Gastrocnemius medialis (tissue), 4 donors: ENCODE results near the gene SPATA46. TPM values are rescaled to one million over a fixed set of nuclear protein-coding genes. Genes with fewer than 3 reads are reported as not detected.
A peak's percentile ranks its signal among the peaks of the same experiment; 100 is the strongest.

ENCODE experiments used
- ATAC-seq, 2 donors: fragments of 150-250 bp; one replicate each; pipeline ENCODE4 v1.9.1; 2016
- DNase-seq, 2 donors: peaks; one replicate each; pipeline ENCODE4 v3.0.0-alpha.2; 2019
- H3K27ac ChIP-seq, 4 donors: fragments of 200-600 bp; sonication (generic); 1 replicate in 1 of 4; 2 replicates in 3 of 4; pipeline ENCODE4 v1.5.1; 2016 to 2018; ENCODE audit warnings: mild to moderate bottlenecking in 2 of 4, moderate library complexity in 1 of 4
- H3K27me3 ChIP-seq, 3 donors: fragments of 200-600 bp; sonication (generic) in 2 of 3; 1 replicate in 1 of 3; 2 replicates in 2 of 3; pipeline versions ENCODE4 v1.5.1 to v1.6.0; 2016 to 2019; ENCODE audit warnings: mild to moderate bottlenecking in 1 of 3, moderate library complexity in 1 of 3
- H3K36me3 ChIP-seq, 2 donors: fragments of 200-600 bp; sonication (generic) in 1 of 2; one replicate each; pipeline ENCODE4 v1.5.1; 2017 to 2018
- H3K4me1 ChIP-seq, 2 donors: fragments of 200-600 bp; sonication (generic) in 1 of 2; one replicate each; pipeline ENCODE4 v1.5.1; 2016 to 2017; ENCODE audit warnings: mild to moderate bottlenecking in 2 of 2
- H3K4me3 ChIP-seq, 4 donors: fragments of 200-600 bp; sonication (generic) in 3 of 4; 1 replicate in 1 of 4; 2 replicates in 3 of 4; pipeline ENCODE4 v1.5.1; 2016 to 2019; ENCODE audit warnings: mild to moderate bottlenecking in 2 of 4
- H3K9me3 ChIP-seq, 3 donors: fragments of 200-600 bp; sonication (generic) in 2 of 3; 1 replicate in 1 of 3; 2 replicates in 2 of 3; pipeline ENCODE4 v1.5.1; 2016 to 2019
- POLR2A ChIP-seq, 2 donors: fragments of 450-650 bp; IDR thresholded peaks; one replicate each; pipeline ENCODE4 v1.6.1; 2017; ENCODE audit warnings: antibody characterized with exemption in 2 of 2, mild to moderate bottlenecking in 2 of 2, moderate library complexity in 2 of 2
- in situ Hi-C, 4 donors: fragments of 200-750 bp; cut with MboI; loops; one replicate each; pipeline versions ENCODE4 v1.15.0 to v1.8.0; 2017; ENCODE audit warnings: low sequenced_read_pairs in 4 of 4
- intact Hi-C: fragments of 100-400 bp; cut with DNase I; formaldehyde crosslinking; loops from one replicate; pipeline ENCODE4 v1.15.1; 2023; ENCODE audit warnings: low total_unique reads
- total RNA-seq, 4 donors: library from RNA; depleted of rRNA; stranded (reverse); fragments of >200 nt; gene quantifications; one replicate each; pipeline versions ENCODE4 v1.1.0 to v1.2.3, GENCODE V29; 2016
- TF ChIP-seq, protein P1 (sequence below), 5 experiments: fragments of 450-650 bp in 3 of 5; fragments of 200-600 bp in 2 of 5; sonication (generic) in 2 of 5; IDR thresholded peaks in 4 of 5; conservative IDR thresholded peaks in 1 of 5; 1 replicate in 4 of 5; 2 replicates in 1 of 5; pipeline ENCODE4 v1.5.1; 2016 to 2019; ENCODE audit warnings: antibody characterized with exemption in 5 of 5, mild to moderate bottlenecking in 3 of 5, moderate library complexity in 3 of 5

The SPATA46 gene
- total RNA-seq, 4 donors from 2014 or later, result 1.7 TPM; not detected in 3

DNA sequence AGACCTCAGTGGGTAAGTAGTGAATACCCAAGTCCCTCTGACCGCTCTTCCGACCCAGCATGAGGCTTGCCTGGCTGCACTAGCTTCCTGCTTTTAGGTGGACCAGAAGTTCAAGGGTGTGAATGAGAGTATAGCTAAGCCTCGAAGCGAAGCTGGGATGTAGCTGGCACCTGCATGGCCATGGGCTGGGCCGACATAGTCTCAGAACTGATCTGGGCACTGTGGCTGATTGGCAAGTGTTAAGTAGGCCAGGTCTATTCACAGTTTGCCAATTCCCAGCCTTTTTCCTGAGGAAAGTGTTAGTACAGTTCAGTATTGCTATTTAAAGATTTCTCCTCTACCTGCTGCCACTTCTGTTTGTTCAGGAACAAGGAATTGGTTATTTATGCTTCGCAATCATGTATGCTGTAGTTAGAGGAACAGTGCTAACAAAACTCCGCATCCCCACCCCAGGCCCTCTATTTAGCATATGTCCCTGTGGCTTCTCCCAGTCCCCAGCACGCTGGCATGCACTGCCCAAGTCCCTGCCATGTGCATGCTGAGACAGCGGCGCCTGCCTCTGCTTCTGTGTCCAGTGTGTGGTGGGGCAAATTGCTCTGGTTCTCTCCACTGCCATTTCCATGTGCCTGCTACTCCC lies 16.3 kb downstream of the SPATA46 start:
- Histone ChIP-seq H3K36me3 (no peaks in the 10 kb centered on the region), H3K4me3 (no peak overlapping the region), H3K4me1 (no peaks in the 10 kb centered on the region), H3K9me3 (no peaks in the 10 kb centered on the region), H3K27me3 (no peaks in the 10 kb centered on the region), H3K27ac (no peak overlapping the region)
- intact Hi-C loops (no loop called here), in situ Hi-C loops (no loop called here)
- no peak for DNase-seq
- TF ChIP-seq, protein P1, sequence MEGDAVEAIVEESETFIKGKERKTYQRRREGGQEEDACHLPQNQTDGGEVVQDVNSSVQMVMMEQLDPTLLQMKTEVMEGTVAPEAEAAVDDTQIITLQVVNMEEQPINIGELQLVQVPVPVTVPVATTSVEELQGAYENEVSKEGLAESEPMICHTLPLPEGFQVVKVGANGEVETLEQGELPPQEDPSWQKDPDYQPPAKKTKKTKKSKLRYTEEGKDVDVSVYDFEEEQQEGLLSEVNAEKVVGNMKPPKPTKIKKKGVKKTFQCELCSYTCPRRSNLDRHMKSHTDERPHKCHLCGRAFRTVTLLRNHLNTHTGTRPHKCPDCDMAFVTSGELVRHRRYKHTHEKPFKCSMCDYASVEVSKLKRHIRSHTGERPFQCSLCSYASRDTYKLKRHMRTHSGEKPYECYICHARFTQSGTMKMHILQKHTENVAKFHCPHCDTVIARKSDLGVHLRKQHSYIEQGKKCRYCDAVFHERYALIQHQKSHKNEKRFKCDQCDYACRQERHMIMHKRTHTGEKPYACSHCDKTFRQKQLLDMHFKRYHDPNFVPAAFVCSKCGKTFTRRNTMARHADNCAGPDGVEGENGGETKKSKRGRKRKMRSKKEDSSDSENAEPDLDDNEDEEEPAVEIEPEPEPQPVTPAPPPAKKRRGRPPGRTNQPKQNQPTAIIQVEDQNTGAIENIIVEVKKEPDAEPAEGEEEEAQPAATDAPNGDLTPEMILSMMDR (IDR thresholded peaks at IDR 0.05 in 4 of 5, conservative IDR thresholded peaks at IDR 0.05 in 1 of 5), result no peak
- no peak for TF ChIP-seq POLR2A (IDR thresholded peaks at IDR 0.05)
- no peak for ATAC-seq

DNA sequence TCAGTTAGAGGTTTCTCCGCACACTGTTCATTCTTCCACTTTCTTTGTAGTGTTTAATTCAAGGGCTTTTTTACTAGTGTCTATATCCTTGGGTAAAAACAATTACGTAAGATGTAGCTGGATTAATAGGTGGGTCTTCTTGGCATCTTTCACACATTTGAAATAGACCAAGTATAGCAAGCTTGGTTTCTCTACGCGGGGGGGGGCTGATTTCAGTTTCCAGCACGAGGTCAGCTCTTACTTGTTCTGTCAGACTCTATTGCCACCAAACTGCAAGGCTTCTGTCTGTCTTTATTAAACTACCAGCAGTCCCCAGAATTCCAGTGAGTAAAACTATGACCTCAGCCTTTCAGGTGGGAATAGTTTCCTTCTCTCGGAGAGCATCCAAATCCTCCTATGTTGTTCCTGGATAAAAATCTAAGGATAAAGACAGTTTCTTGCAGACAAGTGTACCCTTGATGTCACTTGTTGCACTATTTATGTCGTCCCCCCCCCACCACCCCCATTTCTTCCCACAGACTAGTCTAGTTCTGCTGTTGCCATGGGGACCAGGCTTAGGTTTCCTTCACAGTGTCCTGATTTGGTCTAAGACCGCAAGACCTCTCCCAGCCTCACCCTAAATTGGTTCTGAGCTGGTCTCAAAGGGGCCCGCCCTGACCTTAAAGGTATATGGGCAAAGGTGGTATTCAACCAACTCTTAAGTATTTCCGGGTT lies 17.0 kb downstream of the SPATA46 start:
- no peak for TF ChIP-seq POLR2A (IDR thresholded peaks at IDR 0.05)
- TF ChIP-seq, protein P1 (IDR thresholded peaks at IDR 0.05 in 4 of 5, conservative IDR thresholded peaks at IDR 0.05 in 1 of 5), result no peak
- no peak for DNase-seq
- Histone ChIP-seq H3K27me3 (no peaks in the 10 kb centered on the region), H3K36me3 (no peaks in the 10 kb centered on the region), H3K27ac (no peak overlapping the region), H3K9me3 (no peaks in the 10 kb centered on the region), H3K4me3 (no peak overlapping the region), H3K4me1 (no peaks in the 10 kb centered on the region)
- in situ Hi-C loops, result no loop called here
- ATAC-seq, result no peak
- intact Hi-C loops, result no loop called here

DNA sequence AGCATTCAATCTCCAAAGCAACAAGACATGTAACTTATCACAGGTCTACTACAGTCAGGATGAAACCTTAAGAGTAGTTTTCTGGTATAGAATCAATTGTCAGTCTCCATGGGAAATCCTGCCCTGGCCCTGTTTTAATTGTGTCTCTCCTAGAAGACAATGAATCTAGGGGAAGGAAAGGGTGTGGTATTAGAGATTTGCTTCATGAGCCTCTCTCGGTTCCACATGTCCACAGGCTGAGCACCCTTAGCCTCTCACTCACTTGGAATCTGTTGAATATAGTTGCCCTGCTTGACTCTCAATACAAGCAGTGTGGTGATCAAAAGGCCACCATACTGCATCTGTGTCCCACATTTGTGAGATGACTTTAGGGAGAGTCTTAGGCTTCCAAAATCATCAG lies 17.7 kb downstream of the SPATA46 start:
- in situ Hi-C loops (no loop called here), intact Hi-C loops (no loop called here)
- Histone ChIP-seq H3K9me3 (no peaks in the 10 kb centered on the region), H3K4me3 (no peak overlapping the region), H3K36me3 (no peaks in the 10 kb centered on the region), H3K27me3 (no peaks in the 10 kb centered on the region), H3K27ac (no peak overlapping the region), H3K4me1 (no peaks in the 10 kb centered on the region)
- ATAC-seq (no peak), DNase-seq (no peak)
- TF ChIP-seq, protein P1 (IDR thresholded peaks at IDR 0.05 in 4 of 5, conservative IDR thresholded peaks at IDR 0.05 in 1 of 5), result no peak
- no peak for TF ChIP-seq POLR2A (IDR thresholded peaks at IDR 0.05)

DNA sequence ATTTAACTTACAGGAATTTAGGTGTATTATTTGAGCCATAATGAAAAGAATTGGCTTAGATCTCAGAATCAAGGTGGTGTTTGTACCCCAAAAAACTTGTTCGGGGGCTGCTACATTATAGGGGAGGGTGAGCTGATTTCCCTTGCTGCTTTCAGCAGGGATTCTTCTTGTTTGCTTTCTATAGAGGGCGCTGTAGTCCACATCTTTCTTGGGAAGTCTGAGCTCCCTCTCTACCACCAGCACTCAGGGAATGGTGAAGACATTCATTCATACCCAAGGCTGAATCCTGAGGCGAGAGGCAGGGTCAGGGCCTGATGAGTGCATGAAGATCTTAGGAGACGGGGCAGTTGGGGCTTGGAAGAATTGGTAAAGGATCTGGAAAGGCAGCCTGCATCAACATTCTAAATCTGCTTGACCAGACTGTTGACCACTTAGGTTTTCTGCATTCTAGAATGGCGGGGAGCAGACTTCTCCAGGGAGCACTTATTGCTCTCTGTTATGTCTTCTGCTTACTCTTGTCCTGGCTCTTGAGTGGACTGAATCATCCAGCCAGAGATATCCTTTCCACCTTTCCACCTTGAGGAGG lies 18.9 kb downstream of the SPATA46 start:
- no peaks in the 10 kb centered on the region for H3K9me3 ChIP-seq
- no peaks in the 10 kb centered on the region for H3K27me3 ChIP-seq
- TF ChIP-seq POLR2A (IDR thresholded peaks at IDR 0.05), result no peak
- TF ChIP-seq, protein P1 (IDR thresholded peaks at IDR 0.05 in 4 of 5, conservative IDR thresholded peaks at IDR 0.05 in 1 of 5), result peak in 2 of 5 experiments; percentile 21 to 22
- in situ Hi-C loops (no loop called here), intact Hi-C loops (no loop called here)
- H3K4me3 ChIP-seq, result no peak overlapping the region
- ATAC-seq (no peak), DNase-seq (no peak)
- no peak overlapping the region for H3K27ac ChIP-seq
- H3K36me3 ChIP-seq, result no peaks in the 10 kb centered on the region
- H3K4me1 ChIP-seq, result no peaks in the 10 kb centered on the region
